GM12878 (cell line): ENCODE measurements around the gene KDM3B. TPM values are rescaled to one million over a fixed set of nuclear protein-coding genes. Genes with fewer than 3 reads are reported as not detected.

Source experiments
- ATAC-seq: fragments of 200-7000 bp; cut with Tn5 transposase; 3 replicates; pipeline ENCODE4 v1.9.1; 2020; ENCODE audit warnings: mild to moderate bottlenecking, moderate library complexity
- BruUV-seq: library from RNA; stranded (reverse); fragments of 400-500 nt; replicated peaks from 2 replicates; lab custom pipeline; 2021; lab: Mats Ljungman, UMichigan
- CTCF ChIA-PET: fragments of 300-600 bp; sonication (Branson Sonifier 250); formaldehyde crosslinking; extraction: SDS; loops from one replicate; lab custom pipeline; 2021; ENCODE audit warnings: inconsistent platforms; lab: Yijun Ruan, JAX
- POLR2A ChIA-PET: fragments of 350-600 bp; formaldehyde crosslinking; extraction: SDS; loops from one replicate; lab custom pipeline; 2021; ENCODE audit warnings: inconsistent platforms; lab: Charles Lee
- RAD21 ChIA-PET: fragments of 300-600 bp; sonication (Branson Sonifier 250); formaldehyde crosslinking; loops from one replicate; lab custom pipeline; 2023; ENCODE audit warnings: antibody characterized with exemption; ENCODE audit not compliant: unreplicated experiment; lab: Charles Lee
- SMC1A ChIA-PET: fragments of 300-600 bp; sonication (Branson Sonifier 250); formaldehyde crosslinking; loops from one replicate; lab custom pipeline; 2023; ENCODE audit not compliant: unreplicated experiment, uncharacterized antibody; lab: Charles Lee
- DNase-seq: peaks from one replicate; pipeline ENCODE4 v3.0.0-alpha.2; 2011; ENCODE audit warnings: low read depth, low spot score
- FAIRE-seq: peaks from 3 replicates; lab custom pipeline; 2011; peaks lifted over from hg19 to GRCh38; lab: Jason Lieb, UNC
- H2AFZ ChIP-seq: 2 replicates; pipeline ENCODE4 v1.6.0; 2011; ENCODE audit warnings: low read depth, low read length, control low read depth; ENCODE audit not compliant: control insufficient read depth
- H3K27ac ChIP-seq: 2 replicates; pipeline ENCODE4 v1.5.1; 2011; ENCODE audit warnings: control low read depth; ENCODE audit not compliant: control insufficient read depth, insufficient read depth
- H3K27me3 ChIP-seq, 2 experiments: replicated peaks in 1 of 2; 2 replicates each; pipeline versions ENCODE4 v1.6.0 to v1.6.1; 2011; ENCODE audit warnings: low read length in 1 of 2; ENCODE audit not compliant: control insufficient read depth in 2 of 2, insufficient read depth in 2 of 2
- H3K36me3 ChIP-seq, 2 experiments: 2 replicates each; pipeline ENCODE4 v1.5.1; 2011; ENCODE audit warnings: low read length in 1 of 2; ENCODE audit not compliant: control insufficient read depth in 2 of 2, insufficient read depth in 2 of 2
- H3K4me1 ChIP-seq: 2 replicates; pipeline ENCODE4 v1.6.1; 2011; ENCODE audit warnings: mild to moderate bottlenecking, low read length, moderate library complexity, mixed read lengths; ENCODE audit not compliant: control insufficient read depth, insufficient read depth
- H3K4me2 ChIP-seq: 2 replicates; pipeline ENCODE4 v1.6.0; 2011; ENCODE audit warnings: control low read depth; ENCODE audit not compliant: control insufficient read depth, insufficient read depth
- H3K4me3 ChIP-seq: fragments of 200-600 bp; sonication (generic); 2 replicates; pipeline ENCODE4 v1.5.1; 2016
- H3K79me2 ChIP-seq: 2 replicates; pipeline ENCODE4 v1.6.0; 2011; ENCODE audit warnings: low read length; ENCODE audit not compliant: control insufficient read depth, insufficient read depth
- H3K9ac ChIP-seq: 2 replicates; pipeline ENCODE4 v1.8.0; 2011; ENCODE audit warnings: low read length, control low read depth, mixed read lengths; ENCODE audit not compliant: control insufficient read depth, insufficient read depth
- H3K9me3 ChIP-seq: replicated peaks from 3 replicates; pipeline ENCODE4 v1.5.1; 2011; ENCODE audit warnings: mild to moderate bottlenecking, low read length; ENCODE audit not compliant: control insufficient read depth, insufficient read depth
- H4K20me1 ChIP-seq: 2 replicates; pipeline ENCODE4 v1.6.0; 2011; ENCODE audit not compliant: control insufficient read depth, insufficient read depth
- BCL11A ChIP-seq: IDR thresholded peaks from 2 replicates; pipeline ENCODE4 v1.6.1; 2011; ENCODE audit warnings: low read depth, low read length
- BHLHE40 ChIP-seq, 2 experiments: fragments of 450-650 bp in 1 of 2; IDR thresholded peaks; 2 replicates each; pipeline ENCODE4 v1.6.1; 2011 to 2017; ENCODE audit warnings: low read depth in 2 of 2, borderline replicate concordance in 1 of 2, improper control_type of control experiment in 1 of 2, low read length in 1 of 2, mild to moderate bottlenecking in 1 of 2
- CHD4 ChIP-seq: fragments of 200-600 bp; sonication (generic); IDR thresholded peaks from 2 replicates; pipeline ENCODE4 v1.6.1; 2016; ENCODE audit warnings: mild to moderate bottlenecking
- DPF2 ChIP-seq: fragments of 450-650 bp; IDR thresholded peaks from 2 replicates; pipeline ENCODE4 v1.6.1; 2017; ENCODE audit warnings: mild to moderate bottlenecking
- FOS ChIP-seq: IDR thresholded peaks from 3 replicates; pipeline ENCODE4 v1.6.1; 2011; ENCODE audit warnings: borderline replicate concordance; ENCODE audit not compliant: insufficient read length; ENCODE audit errors: extremely low read depth
- FOXK2 ChIP-seq: fragments of 450-650 bp; IDR thresholded peaks from 2 replicates; pipeline ENCODE4 v1.6.1; 2017; ENCODE audit warnings: mild to moderate bottlenecking, moderate library complexity
- FOXM1 ChIP-seq: IDR thresholded peaks from 2 replicates; pipeline ENCODE4 v1.6.1; 2012; ENCODE audit warnings: low read depth, mild to moderate bottlenecking, inconsistent platforms, low read length, moderate library complexity
- HCFC1 ChIP-seq: fragments of 150-350 bp; IDR thresholded peaks from 2 replicates; pipeline ENCODE4 v1.6.1; 2014; ENCODE audit warnings: low read length
- KAT2A ChIP-seq: conservative IDR thresholded peaks from 2 replicates; pipeline ENCODE4 v1.6.1; 2011; ENCODE audit warnings: low read depth, low read length; ENCODE audit not compliant: control insufficient read depth
- MXI1 ChIP-seq: fragments of 150-350 bp; IDR thresholded peaks from 2 replicates; pipeline ENCODE4 v1.6.1; 2011; ENCODE audit warnings: low read depth, mild to moderate bottlenecking, inconsistent platforms, low read length, improper control_type of control experiment
- NFXL1 ChIP-seq: fragments of 450-650 bp; IDR thresholded peaks from 2 replicates; pipeline ENCODE4 v1.6.1; 2017; ENCODE audit warnings: antibody characterized with exemption, mild to moderate bottlenecking, borderline replicate concordance
- NFYA ChIP-seq: IDR thresholded peaks from 2 replicates; pipeline ENCODE4 v1.6.1; 2011; ENCODE audit warnings: low read depth, mild to moderate bottlenecking, low read length, improper control_type of control experiment, borderline replicate concordance
- NR2F1 ChIP-seq: fragments of 450-650 bp; conservative IDR thresholded peaks from 2 replicates; pipeline ENCODE4 v1.6.1; 2017; ENCODE audit warnings: mild to moderate bottlenecking
- PAX8 ChIP-seq: fragments of 450-650 bp; IDR thresholded peaks from 2 replicates; pipeline ENCODE4 v1.6.1; 2017; ENCODE audit warnings: mild to moderate bottlenecking, moderate library complexity
- POLR2A ChIP-seq: IDR thresholded peaks from 2 replicates; pipeline ENCODE4 v1.6.1; 2011; ENCODE audit warnings: low read depth, mild to moderate bottlenecking, low read length
- POLR2AphosphoS2 ChIP-seq: IDR thresholded peaks from 2 replicates; pipeline ENCODE4 v1.6.1; 2011; ENCODE audit warnings: low read depth, mild to moderate bottlenecking, low read length, improper control_type of control experiment, moderate library complexity
- POLR2AphosphoS5 ChIP-seq: IDR thresholded peaks from 2 replicates; pipeline ENCODE4 v1.6.1; 2011; ENCODE audit warnings: mild to moderate bottlenecking, low read length, inconsistent platforms
- SMAD1 ChIP-seq: fragments of 450-650 bp; IDR thresholded peaks from 2 replicates; pipeline ENCODE4 v1.6.1; 2018; ENCODE audit warnings: mild to moderate bottlenecking, low read depth; ENCODE audit not compliant: partially characterized antibody
- SMAD5 ChIP-seq: IDR thresholded peaks from 2 replicates; pipeline ENCODE4 v1.6.1; 2016; ENCODE audit warnings: antibody characterized with exemption, low read depth
- SMC3 ChIP-seq: IDR thresholded peaks from 2 replicates; pipeline ENCODE4 v1.6.1; 2011; ENCODE audit warnings: low read length, improper control_type of control experiment, borderline replicate concordance
- SPI1 ChIP-seq: IDR thresholded peaks from 2 replicates; pipeline ENCODE4 v1.6.1; 2011; ENCODE audit warnings: low read depth, mild to moderate bottlenecking, low read length, moderate library complexity, borderline replicate concordance; ENCODE audit not compliant: insufficient read depth
- STAT3 ChIP-seq: IDR thresholded peaks from 2 replicates; pipeline ENCODE4 v1.6.1; 2011; ENCODE audit warnings: low read depth, low read length, improper control_type of control experiment
- TARDBP ChIP-seq: IDR thresholded peaks from 2 replicates; pipeline ENCODE4 v1.6.1; 2016; ENCODE audit warnings: borderline replicate concordance
- ZNF217 ChIP-seq: fragments of 450-650 bp; IDR thresholded peaks from 2 replicates; pipeline ENCODE4 v1.6.1; 2017; ENCODE audit warnings: antibody characterized with exemption, mild to moderate bottlenecking
- ZZZ3 ChIP-seq: IDR thresholded peaks from 2 replicates; pipeline ENCODE4 v1.6.1; 2011; ENCODE audit warnings: low read depth; ENCODE audit not compliant: control insufficient read depth, insufficient read length
- WGBS: methylation state at CpG from one replicate; pipeline ENCODE4 v1.1.6; 2016; ENCODE audit warnings: low lambda C conversion rate; ENCODE audit not compliant: insufficient replicate concordance, insufficient coverage; ENCODE audit errors: missing lambda C conversion rate; 5-methylcytosine and 5-hydroxymethylcytosine counted together
- in situ Hi-C: fragments of 300-500 bp; cut with MboI; formaldehyde crosslinking; loops from 9 replicates; pipeline ENCODE4 v1.14.3; 2018; ENCODE audit warnings: mixed read lengths
- intact Hi-C: fragments of 100-400 bp; cut with micrococcal nuclease; formaldehyde crosslinking; loops from one replicate; pipeline ENCODE4 v1.14.2; 2022; ENCODE audit not compliant: unreplicated experiment
- polyA plus RNA-seq, 11 experiments: library from polyadenylated mRNA; depleted of rRNA in 4 of 11; unstranded in 6 of 11; stranded (reverse) in 5 of 11; fragments of >200 nt; fragmentation: Nextera tagmentation in 4 of 11; fragmentation: Illumina TruSeq in 1 of 11; extraction: Ambion mirVana in 4 of 11; extraction: Trizol in 1 of 11; gene quantifications; 1 replicate in 1 of 11; 2 replicates in 10 of 11; pipeline versions ENCODE4 v1.2.1 to v1.2.3, GENCODE V29; 2011 to 2016; ENCODE audit warnings: inconsistent platforms in 2 of 11, missing spikeins in 2 of 11, low read depth in 1 of 11
- total RNA-seq, 4 experiments: library from RNA; depleted of rRNA in 3 of 4; stranded (reverse); fragments of >200 nt in 3 of 4; fragmentation: Illumina TruSeq in 1 of 4; extraction: Trizol in 1 of 4; gene quantifications; 2 replicates each; pipeline versions ENCODE4 v1.2.1 to v1.2.3, GENCODE V29; 2013 to 2021
- TF ChIP-seq, protein P1 (sequence below): IDR thresholded peaks from 2 replicates; pipeline ENCODE4 v1.6.1; 2011; ENCODE audit warnings: low read depth, mild to moderate bottlenecking, low read length, moderate library complexity, borderline replicate concordance; ENCODE audit errors: extremely low read depth

The KDM3B gene
- total and polyA plus RNA-seq, 10 of the 15 experiments (the other 5 are each of a cell fraction or from before 2014, with no cell fraction given): 8.5 to 45.7 (median 29.0) TPM

DNA sequence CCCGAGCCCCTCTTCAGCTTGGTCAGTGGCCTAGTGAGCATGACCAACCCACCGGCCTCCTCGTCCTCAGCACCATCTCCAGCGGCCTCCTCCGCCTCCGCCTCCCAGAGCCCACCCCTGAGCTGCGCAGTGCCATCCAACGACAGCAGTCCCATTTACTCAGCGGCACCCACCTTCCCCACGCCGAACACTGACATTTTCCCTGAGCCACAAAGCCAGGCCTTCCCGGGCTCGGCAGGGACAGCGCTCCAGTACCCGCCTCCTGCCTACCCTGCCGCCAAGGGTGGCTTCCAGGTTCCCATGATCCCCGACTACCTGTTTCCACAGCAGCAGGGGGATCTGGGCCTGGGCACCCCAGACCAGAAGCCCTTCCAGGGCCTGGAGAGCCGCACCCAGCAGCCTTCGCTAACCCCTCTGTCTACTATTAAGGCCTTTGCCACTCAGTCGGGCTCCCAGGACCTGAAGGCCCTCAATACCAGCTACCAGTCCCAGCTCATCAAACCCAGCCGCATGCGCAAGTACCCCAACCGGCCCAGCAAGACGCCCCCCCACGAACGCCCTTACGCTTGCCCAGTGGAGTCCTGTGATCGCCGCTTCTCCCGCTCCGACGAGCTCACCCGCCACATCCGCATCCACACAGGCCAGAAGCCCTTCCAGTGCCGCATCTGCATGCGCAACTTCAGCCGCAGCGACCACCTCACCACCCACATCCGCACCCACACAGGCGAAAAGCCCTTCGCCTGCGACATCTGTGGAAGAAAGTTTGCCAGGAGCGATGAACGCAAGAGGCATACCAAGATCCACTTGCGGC is 114.6 kb downstream of the KDM3B start (continued):
- TF ChIP-seq POLR2A (peak; percentile 62), PAX8 (no peak), DPF2 (no peak), SMAD1 (peak; percentile 74), POLR2AphosphoS5 (peak; percentile 37; the same call in 1 of the 2 replicates), SPI1 (no peak), POLR2AphosphoS2 (0 out of 2 replicates have a peak, but pooled peaks have one; percentile 53), STAT3 (no peak), ZNF217 (no peak), SMAD5 (no peak)
- TF ChIP-seq, protein P1, sequence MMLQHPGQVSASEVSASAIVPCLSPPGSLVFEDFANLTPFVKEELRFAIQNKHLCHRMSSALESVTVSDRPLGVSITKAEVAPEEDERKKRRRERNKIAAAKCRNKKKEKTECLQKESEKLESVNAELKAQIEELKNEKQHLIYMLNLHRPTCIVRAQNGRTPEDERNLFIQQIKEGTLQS: no peak

DNA sequence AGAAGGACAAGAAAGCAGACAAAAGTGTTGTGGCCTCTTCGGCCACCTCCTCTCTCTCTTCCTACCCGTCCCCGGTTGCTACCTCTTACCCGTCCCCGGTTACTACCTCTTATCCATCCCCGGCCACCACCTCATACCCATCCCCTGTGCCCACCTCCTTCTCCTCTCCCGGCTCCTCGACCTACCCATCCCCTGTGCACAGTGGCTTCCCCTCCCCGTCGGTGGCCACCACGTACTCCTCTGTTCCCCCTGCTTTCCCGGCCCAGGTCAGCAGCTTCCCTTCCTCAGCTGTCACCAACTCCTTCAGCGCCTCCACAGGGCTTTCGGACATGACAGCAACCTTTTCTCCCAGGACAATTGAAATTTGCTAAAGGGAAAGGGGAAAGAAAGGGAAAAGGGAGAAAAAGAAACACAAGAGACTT is 115.2 kb downstream of the KDM3B start:
- ChIA-PET SMC1A (no interaction called here), POLR2A (no interaction called here), CTCF (no interaction called here), RAD21 (no interaction called here)
- 83% methylated on average over 9 of the region's 14 CpGs for WGBS
- no peak for ATAC-seq
- Histone ChIP-seq H3K36me3 (no peaks in the 10 kb centered on the region; a peak in 1 of 4 replicates), H3K4me2 (no peak overlapping the region), H3K4me3 (no peak overlapping the region), H4K20me1 (no peaks in the 10 kb centered on the region), H3K9me3 (no peaks in the 10 kb centered on the region), H3K4me1 (peaks cover 8% of the 10 kb centered on the region), H3K9ac (no peak overlapping the region), H3K79me2 (no peaks in the 10 kb centered on the region), H3K27me3 (peaks cover 0 to 6% of the 10 kb centered on the region in 2 experiments; a peak in 1 of 4 replicates), H2AFZ (no peak overlapping the region), H3K27ac (no peak overlapping the region)
- no peak for DNase-seq
- BruUV-seq: TSS peak; percentile 70
- intact Hi-C loops (loop anchor here (10.0 kb wide), 2 partner anchors 713 to 797 kb away; partner anchors contain the start of gene HNRNPA0), in situ Hi-C loops (no loop called here)
- no peak for FAIRE-seq
- TF ChIP-seq ZNF217 (no peak), TARDBP (no peak), FOXK2 (no peak), SPI1 (no peak), BHLHE40 (IDR thresholded peaks at IDR 0.05; ENCODE audit: borderline replicate concordance in 1 of 2, low read depth in 2 of 2, low read length in 1 of 2) (no peak), FOS (no peak), POLR2AphosphoS5 (peak; percentile 22), NFYA (no peak), SMC3 (no peak), ZZZ3 (no peak), NR2F1 (no peak), NFXL1 (no peak), CHD4 (no peak), BCL11A (no peak), KAT2A (no peak), FOXM1 (no peak), HCFC1 (no peak), MXI1 (no peak)
